Neural progenitor cell (in vitro differentiated cells): ENCODE data around the gene SPON1. TPM values are rescaled to one million over a fixed set of nuclear protein-coding genes. Genes with fewer than 3 reads are reported as not detected.

Experiments used
- DNase-seq: peaks from one replicate; pipeline ENCODE4 v3.0.0-alpha.2; 2016; ENCODE audit warnings: low spot score
- H2AFZ ChIP-seq: fragments of 200-600 bp; sonication (generic); replicated peaks from 2 replicates; pipeline ENCODE4 v1.6.1; 2016; ENCODE audit warnings: antibody characterized with exemption
- H3F3A ChIP-seq: fragments of 200-600 bp; sonication (generic); 2 replicates; pipeline ENCODE4 v1.6.1; 2016; ENCODE audit warnings: antibody characterized with exemption, low read depth
- H3K27ac ChIP-seq: fragments of 200-600 bp; sonication (generic); 2 replicates; pipeline ENCODE4 v1.5.1; 2016; ENCODE audit warnings: mild to moderate bottlenecking
- H3K27me3 ChIP-seq: fragments of 200-600 bp; sonication (generic); 2 replicates; pipeline ENCODE4 v1.6.1; 2016; ENCODE audit warnings: mild to moderate bottlenecking, moderate library complexity
- H3K36me3 ChIP-seq: fragments of 200-600 bp; sonication (generic); 2 replicates; pipeline ENCODE4 v1.5.1; 2016
- H3K4me1 ChIP-seq: fragments of 200-600 bp; sonication (generic); 2 replicates; pipeline ENCODE4 v1.6.1; 2016; ENCODE audit warnings: mixed run types
- H3K4me2 ChIP-seq: fragments of 200-600 bp; sonication (generic); 2 replicates; pipeline ENCODE4 v1.6.1; 2016
- H3K4me3 ChIP-seq: fragments of 200-600 bp; sonication (generic); 2 replicates; pipeline ENCODE4 v1.5.1; 2016
- H3K79me2 ChIP-seq: fragments of 200-600 bp; sonication (generic); 2 replicates; pipeline ENCODE4 v1.6.1; 2016; ENCODE audit warnings: low read depth
- H3K9ac ChIP-seq: fragments of 200-600 bp; sonication (generic); 2 replicates; pipeline ENCODE4 v1.6.1; 2016
- H3K9me3 ChIP-seq: fragments of 200-600 bp; sonication (generic); 2 replicates; pipeline ENCODE4 v1.5.1; 2016; ENCODE audit warnings: low read depth
- H4K20me1 ChIP-seq: fragments of 200-600 bp; sonication (generic); 2 replicates; pipeline ENCODE4 v1.6.1; 2016; ENCODE audit warnings: low read depth
- H3K27ac Mint-ChIP-seq: 3 replicates; pipeline ENCODE4 v1.8.0; 2021; ENCODE audit warnings: mixed read lengths
- H3K27me3 Mint-ChIP-seq: 2 replicates; pipeline ENCODE4 v1.8.0; 2022; ENCODE audit warnings: low read depth, mild to moderate bottlenecking, inconsistent platforms, moderate library complexity, mixed read lengths; ENCODE audit not compliant: insufficient read depth
- H3K36me3 Mint-ChIP-seq: 3 replicates; pipeline ENCODE4 v1.8.0; 2021; ENCODE audit warnings: mixed read lengths
- H3K4me1 Mint-ChIP-seq: 3 replicates; pipeline ENCODE4 v1.8.0; 2021; ENCODE audit warnings: mixed read lengths
- H3K4me3 Mint-ChIP-seq: 3 replicates; pipeline ENCODE4 v1.8.0; 2021; ENCODE audit warnings: mild to moderate bottlenecking, moderate library complexity, mixed read lengths
- H3K9me3 Mint-ChIP-seq: 3 replicates; pipeline ENCODE4 v1.8.0; 2020; ENCODE audit warnings: mixed read lengths
- EZH2 ChIP-seq: fragments of 200-600 bp; sonication (generic); IDR thresholded peaks from 2 replicates; pipeline ENCODE4 v1.6.1; 2017; ENCODE audit warnings: antibody characterized with exemption, mild to moderate bottlenecking, moderate library complexity
- EZH2phosphoT487 ChIP-seq: fragments of 200-600 bp; sonication (generic); IDR thresholded peaks from 2 replicates; pipeline ENCODE4 v1.6.1; 2017; ENCODE audit warnings: antibody characterized with exemption
- total RNA-seq: library from RNA; depleted of rRNA; stranded (reverse); fragments of >200 nt; gene quantifications from 2 replicates; pipeline ENCODE4 v1.2.3, GENCODE V29; 2015; ENCODE audit warnings: low replicate concordance
- TF ChIP-seq, protein P1 (sequence below): fragments of 200-600 bp; sonication (generic); IDR thresholded peaks from 2 replicates; pipeline ENCODE4 v1.5.1; 2017; ENCODE audit warnings: antibody characterized with exemption, mild to moderate bottlenecking

SPON1 gene
- total RNA-seq, 1 donor from 2014 or later: 35.4 TPM

GRCh38 chr11:14041040-14041439 lies 78.5 kb downstream of the SPON1 start:
- H4K20me1 ChIP-seq: no peaks in the 10 kb centered on the region
- H3K4me3 Mint-ChIP-seq: no peak overlapping the region
- H2AFZ ChIP-seq: no peak overlapping the region
- no peaks in the 10 kb centered on the region for H3K9me3 ChIP-seq
- no peaks in the 10 kb centered on the region for H3K79me2 ChIP-seq
- H3K27ac ChIP-seq: no peak overlapping the region
- no peaks in the 10 kb centered on the region for H3K36me3 Mint-ChIP-seq
- H3F3A ChIP-seq: no peaks in the 10 kb centered on the region
- H3K9ac ChIP-seq: no peak overlapping the region
- peaks cover 5% of the 10 kb centered on the region for H3K4me1 ChIP-seq
- no peaks in the 10 kb centered on the region for H3K4me1 Mint-ChIP-seq
- no peaks in the 10 kb centered on the region for H3K27me3 Mint-ChIP-seq
- peak; percentile 26 for DNase-seq
- TF ChIP-seq EZH2phosphoT487: no peak
- TF ChIP-seq, protein P1, sequence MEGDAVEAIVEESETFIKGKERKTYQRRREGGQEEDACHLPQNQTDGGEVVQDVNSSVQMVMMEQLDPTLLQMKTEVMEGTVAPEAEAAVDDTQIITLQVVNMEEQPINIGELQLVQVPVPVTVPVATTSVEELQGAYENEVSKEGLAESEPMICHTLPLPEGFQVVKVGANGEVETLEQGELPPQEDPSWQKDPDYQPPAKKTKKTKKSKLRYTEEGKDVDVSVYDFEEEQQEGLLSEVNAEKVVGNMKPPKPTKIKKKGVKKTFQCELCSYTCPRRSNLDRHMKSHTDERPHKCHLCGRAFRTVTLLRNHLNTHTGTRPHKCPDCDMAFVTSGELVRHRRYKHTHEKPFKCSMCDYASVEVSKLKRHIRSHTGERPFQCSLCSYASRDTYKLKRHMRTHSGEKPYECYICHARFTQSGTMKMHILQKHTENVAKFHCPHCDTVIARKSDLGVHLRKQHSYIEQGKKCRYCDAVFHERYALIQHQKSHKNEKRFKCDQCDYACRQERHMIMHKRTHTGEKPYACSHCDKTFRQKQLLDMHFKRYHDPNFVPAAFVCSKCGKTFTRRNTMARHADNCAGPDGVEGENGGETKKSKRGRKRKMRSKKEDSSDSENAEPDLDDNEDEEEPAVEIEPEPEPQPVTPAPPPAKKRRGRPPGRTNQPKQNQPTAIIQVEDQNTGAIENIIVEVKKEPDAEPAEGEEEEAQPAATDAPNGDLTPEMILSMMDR: peak; percentile 42
- H3K36me3 ChIP-seq: no peaks in the 10 kb centered on the region
- no peaks in the 10 kb centered on the region for H3K9me3 Mint-ChIP-seq
- no peak overlapping the region for H3K4me2 ChIP-seq
- no peak overlapping the region for H3K4me3 ChIP-seq
- H3K27me3 ChIP-seq: no peaks in the 10 kb centered on the region
- no peak overlapping the region for H3K27ac Mint-ChIP-seq

DNA sequence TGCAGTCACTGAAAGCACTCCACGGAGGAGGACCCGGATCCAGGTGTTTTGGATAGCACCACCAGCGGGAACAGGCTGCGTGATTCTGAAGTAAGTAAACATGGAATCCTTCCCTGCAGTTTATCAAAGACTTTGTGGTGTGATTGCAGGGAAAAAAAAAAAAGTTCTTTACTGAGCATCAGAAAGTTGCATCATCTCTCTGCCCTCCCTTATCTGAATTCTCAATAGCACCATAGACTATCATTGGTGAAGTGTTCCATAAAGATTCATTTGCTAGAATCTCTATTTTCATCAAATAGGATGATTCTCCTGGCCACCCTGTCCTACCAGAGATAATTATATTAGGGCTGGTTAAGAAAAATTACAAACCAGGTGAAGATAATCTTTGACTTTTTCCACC lies 79.0 kb downstream of the SPON1 start:
- DNase-seq: no peak
- Histone ChIP-seq H3K4me2 (no peak overlapping the region), H4K20me1 (no peaks in the 10 kb centered on the region), H3K79me2 (no peaks in the 10 kb centered on the region), H3K4me1 (peaks cover 5% of the 10 kb centered on the region), H3K27ac (no peak overlapping the region), H3K9me3 (no peaks in the 10 kb centered on the region), H3K9ac (no peak overlapping the region), H3K36me3 (no peaks in the 10 kb centered on the region), H2AFZ (no peak overlapping the region), H3F3A (no peaks in the 10 kb centered on the region), H3K27me3 (no peaks in the 10 kb centered on the region), H3K4me3 (no peak overlapping the region)
- H3K4me3 Mint-ChIP-seq: no peak overlapping the region
- no peaks in the 10 kb centered on the region for H3K27me3 Mint-ChIP-seq
- H3K36me3 Mint-ChIP-seq: no peaks in the 10 kb centered on the region
- no peaks in the 10 kb centered on the region for H3K4me1 Mint-ChIP-seq
- TF ChIP-seq, protein P1: no peak
- TF ChIP-seq EZH2 (no peak), EZH2phosphoT487 (no peak)
- H3K27ac Mint-ChIP-seq: no peak overlapping the region
- no peaks in the 10 kb centered on the region for H3K9me3 Mint-ChIP-seq

DNA sequence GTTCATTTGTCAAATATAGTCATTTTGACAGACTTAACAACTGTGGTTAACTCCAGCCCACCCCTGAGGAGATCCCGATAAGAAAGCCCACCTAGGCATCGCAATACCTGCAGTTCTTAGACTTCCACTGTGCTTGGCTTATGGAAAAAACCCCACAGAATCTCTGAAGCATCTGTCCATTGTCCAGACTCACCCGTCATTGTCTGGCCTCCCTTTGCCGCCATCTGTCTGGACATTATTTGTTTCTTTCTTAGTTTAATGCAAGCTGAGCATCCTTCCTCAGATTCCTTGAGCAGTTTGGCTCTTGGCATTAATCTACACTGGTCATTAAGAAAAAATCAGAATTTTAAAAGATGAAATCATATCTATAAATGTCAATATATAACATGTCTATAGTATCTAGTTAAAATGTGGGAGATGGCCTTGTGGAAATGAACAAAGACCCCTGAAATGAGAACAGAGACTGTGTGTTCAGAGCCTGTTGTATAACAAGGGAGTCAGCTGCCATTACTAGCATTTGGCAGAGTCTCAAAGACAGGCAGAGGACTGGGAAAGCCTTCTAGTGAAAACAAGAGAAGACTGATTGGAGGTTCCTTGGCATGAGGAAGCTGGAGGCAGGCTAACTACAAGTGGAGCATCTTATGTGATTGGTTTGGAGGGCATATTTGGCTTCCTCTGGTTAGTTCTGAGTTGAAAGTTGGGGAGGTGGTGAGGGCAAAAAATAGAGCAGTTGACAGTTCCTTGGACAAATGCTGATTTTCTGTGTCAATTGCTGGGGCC lies 80.4 kb downstream of the SPON1 start:
- no peak for TF ChIP-seq EZH2phosphoT487
- TF ChIP-seq, protein P1: no peak
- no peak for TF ChIP-seq EZH2
- H3K27me3 ChIP-seq: no peaks in the 10 kb centered on the region
- Mint-ChIP-seq H3K9me3 (no peaks in the 10 kb centered on the region), H3K27ac (no peak overlapping the region), H3K4me1 (no peaks in the 10 kb centered on the region), H3K4me3 (no peak overlapping the region), H3K36me3 (no peaks in the 10 kb centered on the region), H3K27me3 (no peaks in the 10 kb centered on the region)
- no peak overlapping the region for H3K4me2 ChIP-seq
- H3K9me3 ChIP-seq: no peaks in the 10 kb centered on the region
- DNase-seq: no peak
- no peak overlapping the region for H3K27ac ChIP-seq
- H3K79me2 ChIP-seq: no peaks in the 10 kb centered on the region
- no peak overlapping the region for H3K4me3 ChIP-seq
- no peaks in the 10 kb centered on the region for H4K20me1 ChIP-seq
- no peak overlapping the region for H2AFZ ChIP-seq
- no peaks in the 10 kb centered on the region for H3F3A ChIP-seq
- no peaks in the 10 kb centered on the region for H3K36me3 ChIP-seq
- no peak overlapping the region for H3K9ac ChIP-seq
- H3K4me1 ChIP-seq: peaks cover 5% of the 10 kb centered on the region
